HepG2 (cell line): ENCODE measurements around the gene SPTBN4. TPM values are rescaled to one million over a fixed set of nuclear protein-coding genes. Genes with fewer than 3 reads are reported as not detected.

Source experiments
- ARHGAP35 ChIP-seq: sonication (generic); formaldehyde crosslinking; IDR thresholded peaks from 2 replicates; pipeline ENCODE4 v1.9.0; 2022; ENCODE audit warnings: mild to moderate bottlenecking, inconsistent platforms, moderate library complexity, missing genetic modification reagents, borderline replicate concordance
- FOXA3 ChIP-seq: IDR thresholded peaks from 2 replicates; pipeline ENCODE4 v1.6.1; 2016; ENCODE audit warnings: missing genetic modification reagents, missing compliant biosample characterization
- ZFX ChIP-seq: sonication (generic); formaldehyde crosslinking; IDR thresholded peaks from 2 replicates; pipeline ENCODE4 v1.4.0; 2020; ENCODE audit warnings: mild to moderate bottlenecking, low read depth, missing genetic modification reagents, moderate library complexity
- polyA plus RNA-seq, 8 experiments: library from polyadenylated mRNA; depleted of rRNA in 3 of 8; stranded (reverse) in 7 of 8; unstranded in 1 of 8; fragments of >200 nt; fragmentation: Illumina TruSeq in 4 of 8; extraction: Trizol in 4 of 8; gene quantifications; 2 replicates each; pipeline versions ENCODE4 v1.2.1 to v1.2.3, GENCODE V29; 2011 to 2016; ENCODE audit warnings: low read depth in 4 of 8, missing spikeins in 1 of 8, mixed read lengths in 1 of 8; ENCODE audit not compliant: insufficient read depth in 1 of 8
- total RNA-seq, 5 experiments: library from RNA; depleted of rRNA; stranded (reverse); fragments of >200 nt; fragmentation: Illumina TruSeq; extraction: Trizol; gene quantifications; 2 replicates each; pipeline ENCODE4 v1.2.3, GENCODE V29; 2016; ENCODE audit warnings: low read depth in 1 of 5
- TF ChIP-seq, protein P1 (sequence below): sonication (generic); formaldehyde crosslinking; IDR thresholded peaks from 2 replicates; pipeline ENCODE4 v1.4.0; 2020; ENCODE audit warnings: missing genetic modification reagents
- TF ChIP-seq, protein P2 (sequence below): sonication (generic); formaldehyde crosslinking; IDR thresholded peaks from 2 replicates; pipeline ENCODE4 v1.4.0; 2020; ENCODE audit warnings: missing genetic modification reagents
- TF ChIP-seq, protein P3 (sequence below): sonication (generic); formaldehyde crosslinking; IDR thresholded peaks from 2 replicates; pipeline ENCODE4 v1.5.1; 2020; ENCODE audit warnings: mild to moderate bottlenecking, missing genetic modification reagents
- TF ChIP-seq, protein P4 (sequence below): sonication (generic); formaldehyde crosslinking; IDR thresholded peaks from 2 replicates; pipeline ENCODE4 v1.4.0; 2020; ENCODE audit warnings: missing genetic modification reagents, borderline replicate concordance

Gene SPTBN4
- total and polyA plus RNA-seq, 2 of the 13 experiments (the other 11 are each of a cell fraction or from before 2014, with no cell fraction given), result 0.11 TPM

DNA sequence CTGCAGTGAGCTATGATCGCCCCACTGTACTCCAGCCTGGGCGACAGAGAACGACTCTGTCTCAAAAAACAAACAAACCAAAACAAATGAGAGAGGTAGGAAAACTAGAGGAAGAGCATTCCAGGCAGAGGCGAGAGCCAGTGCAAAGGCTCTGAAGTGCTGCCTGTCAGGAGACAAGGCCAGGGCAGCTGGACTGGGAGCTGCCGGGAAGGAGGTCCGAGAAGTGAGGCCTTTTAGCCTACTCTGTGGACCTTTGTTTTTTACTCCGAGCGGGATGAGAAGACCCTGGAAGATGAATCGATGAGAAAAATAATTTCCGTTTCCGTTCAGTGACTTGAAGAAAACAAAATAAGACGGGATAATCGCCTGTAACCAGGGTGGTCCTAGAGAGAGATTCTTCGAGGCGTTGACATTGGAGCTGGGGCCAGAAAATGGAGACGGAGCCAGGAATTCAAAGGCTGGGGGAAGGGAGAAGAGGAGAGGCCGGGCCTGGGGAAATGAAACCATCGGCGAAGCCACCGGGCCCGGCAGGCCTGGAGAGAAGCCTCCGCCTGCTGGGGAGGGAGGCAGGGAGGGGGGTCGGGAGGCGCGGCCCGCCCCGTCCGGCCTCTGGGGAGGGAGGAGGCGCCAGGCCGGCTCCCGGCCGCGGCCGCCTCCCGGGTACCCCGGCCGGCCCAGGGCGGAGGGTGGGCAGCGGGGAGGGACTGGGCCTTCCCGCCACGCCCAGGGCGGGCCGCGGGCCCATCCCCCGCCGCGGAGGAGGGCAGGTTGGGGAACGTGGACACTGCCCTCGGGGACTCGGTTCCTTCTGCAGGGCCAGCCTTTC is 33.2 kb upstream of the SPTBN4 start (continued):
- TF ChIP-seq, protein P1, sequence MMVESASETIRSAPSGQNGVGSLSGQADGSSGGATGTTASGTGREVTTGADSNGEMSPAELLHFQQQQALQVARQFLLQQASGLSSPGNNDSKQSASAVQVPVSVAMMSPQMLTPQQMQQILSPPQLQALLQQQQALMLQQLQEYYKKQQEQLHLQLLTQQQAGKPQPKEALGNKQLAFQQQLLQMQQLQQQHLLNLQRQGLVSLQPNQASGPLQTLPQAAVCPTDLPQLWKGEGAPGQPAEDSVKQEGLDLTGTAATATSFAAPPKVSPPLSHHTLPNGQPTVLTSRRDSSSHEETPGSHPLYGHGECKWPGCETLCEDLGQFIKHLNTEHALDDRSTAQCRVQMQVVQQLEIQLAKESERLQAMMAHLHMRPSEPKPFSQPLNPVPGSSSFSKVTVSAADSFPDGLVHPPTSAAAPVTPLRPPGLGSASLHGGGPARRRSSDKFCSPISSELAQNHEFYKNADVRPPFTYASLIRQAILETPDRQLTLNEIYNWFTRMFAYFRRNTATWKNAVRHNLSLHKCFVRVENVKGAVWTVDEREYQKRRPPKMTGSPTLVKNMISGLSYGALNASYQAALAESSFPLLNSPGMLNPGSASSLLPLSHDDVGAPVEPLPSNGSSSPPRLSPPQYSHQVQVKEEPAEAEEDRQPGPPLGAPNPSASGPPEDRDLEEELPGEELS, result peak; percentile 34
- TF ChIP-seq, protein P2, sequence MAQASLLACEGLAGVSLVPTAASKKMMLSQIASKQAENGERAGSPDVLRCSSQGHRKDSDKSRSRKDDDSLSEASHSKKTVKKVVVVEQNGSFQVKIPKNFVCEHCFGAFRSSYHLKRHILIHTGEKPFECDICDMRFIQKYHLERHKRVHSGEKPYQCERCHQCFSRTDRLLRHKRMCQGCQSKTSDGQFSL (CRISPR knock-in tag), result no peak
- TF ChIP-seq, protein P3, sequence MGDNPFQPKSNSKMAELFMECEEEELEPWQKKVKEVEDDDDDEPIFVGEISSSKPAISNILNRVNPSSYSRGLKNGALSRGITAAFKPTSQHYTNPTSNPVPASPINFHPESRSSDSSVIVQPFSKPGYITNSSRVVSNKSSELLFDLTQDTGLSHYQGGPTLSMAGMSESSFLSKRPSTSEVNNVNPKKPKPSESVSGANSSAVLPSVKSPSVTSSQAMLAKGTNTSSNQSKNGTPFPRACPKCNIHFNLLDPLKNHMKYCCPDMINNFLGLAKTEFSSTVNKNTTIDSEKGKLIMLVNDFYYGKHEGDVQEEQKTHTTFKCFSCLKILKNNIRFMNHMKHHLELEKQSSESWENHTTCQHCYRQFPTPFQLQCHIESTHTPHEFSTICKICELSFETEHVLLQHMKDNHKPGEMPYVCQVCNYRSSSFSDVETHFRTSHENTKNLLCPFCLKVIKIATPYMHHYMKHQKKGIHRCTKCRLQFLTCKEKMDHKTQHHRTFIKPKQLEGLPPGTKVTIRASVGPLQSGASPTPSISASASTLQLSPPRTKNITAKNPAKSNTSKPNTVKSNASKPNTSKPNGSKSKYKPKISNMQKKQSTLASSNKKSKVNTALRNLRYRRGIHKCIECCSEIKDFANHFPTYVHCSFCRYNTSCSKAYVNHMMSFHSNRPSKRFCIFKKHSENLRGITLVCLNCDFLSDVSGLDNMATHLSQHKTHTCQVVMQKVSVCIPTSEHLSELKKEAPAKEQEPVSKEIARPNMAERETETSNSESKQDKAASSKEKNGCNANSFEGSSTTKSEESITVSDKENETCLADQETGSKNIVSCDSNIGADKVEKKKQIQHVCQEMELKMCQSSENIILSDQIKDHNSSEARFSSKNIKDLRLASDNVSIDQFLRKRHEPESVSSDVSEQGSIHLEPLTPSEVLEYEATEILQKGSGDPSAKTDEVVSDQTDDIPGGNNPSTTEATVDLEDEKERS (CRISPR knock-in tag), result no peak
- TF ChIP-seq ARHGAP35 (0 out of 2 replicates have a peak, but pooled peaks have one; percentile 7), ZFX (CRISPR knock-in tag) (peak; percentile 90), FOXA3 (CRISPR knock-in tag) (0 out of 2 replicates have a peak, but pooled peaks have one; percentile 6)
- TF ChIP-seq, protein P4, sequence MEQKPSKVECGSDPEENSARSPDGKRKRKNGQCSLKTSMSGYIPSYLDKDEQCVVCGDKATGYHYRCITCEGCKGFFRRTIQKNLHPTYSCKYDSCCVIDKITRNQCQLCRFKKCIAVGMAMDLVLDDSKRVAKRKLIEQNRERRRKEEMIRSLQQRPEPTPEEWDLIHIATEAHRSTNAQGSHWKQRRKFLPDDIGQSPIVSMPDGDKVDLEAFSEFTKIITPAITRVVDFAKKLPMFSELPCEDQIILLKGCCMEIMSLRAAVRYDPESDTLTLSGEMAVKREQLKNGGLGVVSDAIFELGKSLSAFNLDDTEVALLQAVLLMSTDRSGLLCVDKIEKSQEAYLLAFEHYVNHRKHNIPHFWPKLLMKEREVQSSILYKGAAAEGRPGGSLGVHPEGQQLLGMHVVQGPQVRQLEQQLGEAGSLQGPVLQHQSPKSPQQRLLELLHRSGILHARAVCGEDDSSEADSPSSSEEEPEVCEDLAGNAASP (CRISPR knock-in tag), result 0 out of 2 replicates have a peak, but pooled peaks have one; percentile 17
